GM12891 (cell line): ENCODE measurements around the gene MRTFB.

Experiments used
- POLR2A ChIP-seq: IDR thresholded peaks from 2 replicates; pipeline ENCODE4 v1.6.1; 2011; ENCODE audit warnings: low read depth, low read length, control low read depth
- POLR2AphosphoS5 ChIP-seq: IDR thresholded peaks from 2 replicates; pipeline ENCODE4 v1.6.1; 2011; ENCODE audit warnings: low read depth, low read length, control low read depth
- POU2F2 ChIP-seq: IDR thresholded peaks from 2 replicates; pipeline ENCODE4 v1.6.1; 2011; ENCODE audit warnings: low read depth, mild to moderate bottlenecking, control low read depth, low read length, moderate library complexity
- SPI1 ChIP-seq: IDR thresholded peaks from 2 replicates; pipeline ENCODE4 v1.6.1; 2011; ENCODE audit warnings: low read depth, low read length, control low read depth
- TAF1 ChIP-seq: IDR thresholded peaks from 2 replicates; pipeline ENCODE4 v1.6.1; 2011; ENCODE audit warnings: low read depth, low read length, control low read depth

DNA sequence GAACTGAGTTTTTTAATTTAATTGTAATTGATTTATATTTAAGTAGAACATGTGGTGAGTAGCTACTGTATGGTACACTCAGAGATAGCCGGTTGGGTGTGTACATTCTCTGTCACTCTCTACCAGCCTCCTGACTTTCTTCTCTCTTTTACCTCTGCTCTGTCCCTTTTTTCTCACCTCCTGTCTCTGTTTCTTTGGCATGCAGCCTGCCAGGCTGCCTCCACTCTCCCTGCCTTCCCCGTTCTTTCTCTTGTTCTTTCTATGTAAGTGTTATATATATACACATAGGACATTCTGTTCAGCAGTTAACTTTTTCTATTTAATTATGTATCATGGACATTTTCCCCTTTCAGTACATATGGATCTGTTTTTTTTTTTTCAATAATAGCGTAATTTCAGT is 50.8 kb downstream of the MRTFB start:
- TF ChIP-seq POLR2A (no peak), POLR2AphosphoS5 (no peak), POU2F2 (no peak), TAF1 (no peak), SPI1 (no peak)
